Erythroblast (primary cell): ENCODE results near the gene ACKR3.

Experiments
- GATA1 ChIP-seq: IDR thresholded peaks from 2 replicates; pipeline ENCODE4 v1.6.1; 2011; ENCODE audit warnings: low read depth, mild to moderate bottlenecking, control low read depth, low read length, moderate library complexity
- POLR2A ChIP-seq: IDR thresholded peaks from 2 replicates; pipeline ENCODE4 v1.6.1; 2011; ENCODE audit warnings: mild to moderate bottlenecking, low read length

DNA sequence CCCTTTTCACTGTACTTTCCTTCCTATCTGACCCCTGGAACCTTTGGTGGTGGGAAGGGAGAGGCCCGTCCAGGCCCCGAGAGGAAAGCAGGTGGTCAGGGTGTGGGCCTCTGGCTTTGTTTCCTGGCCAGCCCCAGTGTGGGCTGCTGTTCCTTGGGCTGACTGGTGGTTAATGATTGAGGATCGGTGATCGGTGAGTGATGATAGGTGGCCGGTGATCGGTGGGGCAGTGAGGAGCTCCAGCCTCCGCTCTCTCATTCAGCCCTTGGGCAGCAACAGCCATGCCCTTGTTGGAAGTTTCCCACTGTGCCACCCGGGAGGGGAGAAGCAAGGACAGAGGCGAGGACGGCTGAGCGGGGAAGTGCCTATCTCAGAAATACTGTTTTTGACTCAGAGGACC lies 7.3 kb downstream of the ACKR3 start:
- no peak for TF ChIP-seq POLR2A
- no peak for TF ChIP-seq GATA1
